Measurements from ENCODE around the gene MTOR.
"Not testable (repeated sequence)": the region's sequence is repeated elsewhere in the genome, so short reads cannot be mapped to it uniquely, and the experiment has no call there.

MTOR gene

GRCh38 chr1:11100149-11100493 is 162.2 kb downstream of the MTOR start:
- H3K4me1 Mint-ChIP-seq, result peaks cover 24% of the 10 kb centered on the region
- no peaks in the 10 kb centered on the region for H3K9me3 Mint-ChIP-seq
- H3K27me3 Mint-ChIP-seq, result no peaks in the 10 kb centered on the region
- CTCF ChIA-PET, result interaction anchor here (1.1 to 1.8 kb wide), 2 partner anchors 62 to 546 kb away, joined by 4 read pairs; no protein-coding TSS in a partner anchor
- peak overlapping the region; percentile 95 for H3K27ac Mint-ChIP-seq
- peaks cover 7% of the 10 kb centered on the region for H3K36me3 Mint-ChIP-seq
- DNase-seq, result no peak
- H3K4me3 Mint-ChIP-seq, result peak overlapping the region; percentile 99

- DNase-seq, result peak; percentile 97
- CTCF ChIA-PET, result interaction anchor here (1.1 to 1.8 kb wide), 2 partner anchors 61 to 546 kb away, joined by 4 read pairs; no protein-coding TSS in a partner anchor
- Mint-ChIP-seq H3K9me3 (no peaks in the 10 kb centered on the region), H3K4me3 (peak within 1 kb of the TSS; percentile 99), H3K36me3 (peaks cover 7% of the 10 kb centered on the region), H3K4me1 (peaks cover 24% of the 10 kb centered on the region), H3K27ac (peak within 1 kb of the TSS; percentile 95), H3K27me3 (no peaks in the 10 kb centered on the region)
Measured at GRCh38 chr1:11099310-11100148, 162.8 kb downstream of the MTOR start, which contains the start of gene EXOSC10. Gene EXOSC10, minus strand, starts transcription at chr1:11099869. Its CDS starts 38 bp downstream, at chr1:11099831.

GRCh38 chr1:11098931-11099309 is 163.4 kb downstream of the MTOR start:
- CTCF ChIA-PET, result interaction anchor here (1.1 to 1.8 kb wide), 2 partner anchors 60 to 547 kb away, joined by 4 read pairs; no protein-coding TSS in a partner anchor
- peak overlapping the region; percentile 99 for H3K4me3 Mint-ChIP-seq
- H3K27ac Mint-ChIP-seq, result peak overlapping the region; percentile 95
- peaks cover 7% of the 10 kb centered on the region for H3K36me3 Mint-ChIP-seq
- DNase-seq, result no peak
- H3K9me3 Mint-ChIP-seq, result no peaks in the 10 kb centered on the region
- H3K27me3 Mint-ChIP-seq, result no peaks in the 10 kb centered on the region
- peaks cover 24% of the 10 kb centered on the region for H3K4me1 Mint-ChIP-seq

GRCh38 chr1:11083784-11084183 is 178.6 kb downstream of the MTOR start:
- H3K4me3 Mint-ChIP-seq, H3K4me1 Mint-ChIP-seq, CTCF ChIA-PET, DNase-seq, H3K27me3 Mint-ChIP-seq, H3K27ac Mint-ChIP-seq, H3K9me3 Mint-ChIP-seq: not testable (repeated sequence)
- H3K36me3 Mint-ChIP-seq, result peaks cover 54% of the 10 kb centered on the region

GRCh38 chr1:11080931-11081330 is 181.4 kb downstream of the MTOR start:
- CTCF ChIA-PET, result interaction anchor here (1.5 to 2.6 kb wide), 2 partner anchors 43 to 161 kb away, joined by 3 to 8 read pairs; no protein-coding TSS in a partner anchor
- H3K4me1 Mint-ChIP-seq, result no peaks in the 10 kb centered on the region
- no peaks in the 10 kb centered on the region for H3K27me3 Mint-ChIP-seq
- H3K36me3 Mint-ChIP-seq, result peaks cover 49% of the 10 kb centered on the region
- no peaks in the 10 kb centered on the region for H3K9me3 Mint-ChIP-seq
- no peak overlapping the region for H3K27ac Mint-ChIP-seq
- DNase-seq, result no peak
- no peak overlapping the region for H3K4me3 Mint-ChIP-seq

GRCh38 chr1:11078631-11079030 is 183.7 kb downstream of the MTOR start:
- no peaks in the 10 kb centered on the region for H3K9me3 Mint-ChIP-seq
- CTCF ChIA-PET, result interaction anchor here (2.0 kb wide), 1 partner anchor 163 kb away, joined by 4 read pairs; no protein-coding TSS in a partner anchor
- DNase-seq, result no peak
- H3K27me3 Mint-ChIP-seq, result no peaks in the 10 kb centered on the region
- no peak overlapping the region for H3K27ac Mint-ChIP-seq
- H3K4me3 Mint-ChIP-seq, result no peak overlapping the region
- peaks cover 39% of the 10 kb centered on the region for H3K36me3 Mint-ChIP-seq
- H3K4me1 Mint-ChIP-seq, result no peaks in the 10 kb centered on the region

GRCh38 chr1:11073398-11073797 is 189.0 kb downstream of the MTOR start:
- not testable (repeated sequence) for H3K27ac Mint-ChIP-seq, H3K4me1 Mint-ChIP-seq, H3K9me3 Mint-ChIP-seq, H3K27me3 Mint-ChIP-seq, DNase-seq, H3K4me3 Mint-ChIP-seq
- CTCF ChIA-PET, result interaction anchor here (1.3 kb wide), 1 partner anchor 36 kb away, joined by 4 read pairs; no protein-coding TSS in a partner anchor
- H3K36me3 Mint-ChIP-seq, result peaks cover 47% of the 10 kb centered on the region

- CTCF ChIA-PET, result interaction anchor here (1.3 kb wide), 1 partner anchor 35 kb away, joined by 4 read pairs; no protein-coding TSS in a partner anchor
- Mint-ChIP-seq H3K9me3 (no peaks in the 10 kb centered on the region), H3K27ac (no peak overlapping the region), H3K4me1 (peaks cover 2% of the 10 kb centered on the region), H3K36me3 (peaks cover 47% of the 10 kb centered on the region), H3K4me3 (no peak overlapping the region), H3K27me3 (no peaks in the 10 kb centered on the region)
- no peak for DNase-seq
Measured at GRCh38 chr1:11072216-11072917, 190.0 kb downstream of the MTOR start.

- H3K27ac Mint-ChIP-seq, result peak overlapping the region; percentile 64
- peaks cover 2% of the 10 kb centered on the region for H3K4me1 Mint-ChIP-seq
- H3K36me3 Mint-ChIP-seq, result peaks cover 46% of the 10 kb centered on the region
- no peak overlapping the region for H3K4me3 Mint-ChIP-seq
- DNase-seq, result no peak
- no peaks in the 10 kb centered on the region for H3K27me3 Mint-ChIP-seq
- H3K9me3 Mint-ChIP-seq, result no peaks in the 10 kb centered on the region
- CTCF ChIA-PET, result no interaction called here
Measured at GRCh38 chr1:11071463-11072215, 190.7 kb downstream of the MTOR start.

GRCh38 chr1:11070876-11071275 is 191.5 kb downstream of the MTOR start:
- DNase-seq, result no peak
- no peaks in the 10 kb centered on the region for H3K9me3 Mint-ChIP-seq
- no peaks in the 10 kb centered on the region for H3K27me3 Mint-ChIP-seq
- no peak overlapping the region for H3K4me3 Mint-ChIP-seq
- peaks cover 44% of the 10 kb centered on the region for H3K36me3 Mint-ChIP-seq
- H3K4me1 Mint-ChIP-seq, result peaks cover 2% of the 10 kb centered on the region
- CTCF ChIA-PET, result no interaction called here
- peak overlapping the region; percentile 64 for H3K27ac Mint-ChIP-seq

GRCh38 chr1:11068600-11069473 is 193.5 kb downstream of the MTOR start:
- Mint-ChIP-seq H3K9me3 (no peaks in the 10 kb centered on the region), H3K36me3 (peaks cover 49% of the 10 kb centered on the region), H3K4me3 (no peak overlapping the region), H3K27ac (no peak overlapping the region), H3K4me1 (peaks cover 2% of the 10 kb centered on the region), H3K27me3 (no peaks in the 10 kb centered on the region)
- no peak for DNase-seq
- CTCF ChIA-PET, result interaction anchor here (1.4 kb wide), 1 partner anchor 9 kb away, joined by 3 read pairs; no protein-coding TSS in a partner anchor

- no peak overlapping the region for H3K4me3 Mint-ChIP-seq
- peaks cover 50% of the 10 kb centered on the region for H3K36me3 Mint-ChIP-seq
- CTCF ChIA-PET, result no interaction called here
- no peaks in the 10 kb centered on the region for H3K9me3 Mint-ChIP-seq
- no peak for DNase-seq
- H3K4me1 Mint-ChIP-seq, result peaks cover 7% of the 10 kb centered on the region
- H3K27me3 Mint-ChIP-seq, result no peaks in the 10 kb centered on the region
- H3K27ac Mint-ChIP-seq, result no peak overlapping the region
Measured at GRCh38 chr1:11067716-11068599, 194.4 kb downstream of the MTOR start.
